GM23248 (cell line): ENCODE data around the gene EIF1AD. TPM values are rescaled to one million over a fixed set of nuclear protein-coding genes. Genes with fewer than 3 reads are reported as not detected.

Experiments used
- DNase-seq: peaks from one replicate; pipeline ENCODE4 v3.0.0-alpha.2; 2015
- H2AFZ ChIP-seq: fragments of 200-600 bp; sonication (generic); 2 replicates; pipeline ENCODE4 v1.6.1; 2016; ENCODE audit warnings: antibody characterized with exemption
- H3F3A ChIP-seq: fragments of 200-600 bp; sonication (generic); 2 replicates; pipeline ENCODE4 v1.6.1; 2016; ENCODE audit warnings: mild to moderate bottlenecking, antibody characterized with exemption, mixed run types; ENCODE audit not compliant: insufficient read depth
- H3K27ac ChIP-seq: fragments of 200-600 bp; sonication (generic); 2 replicates; pipeline ENCODE4 v1.5.1; 2016; ENCODE audit warnings: mild to moderate bottlenecking
- H3K27me3 ChIP-seq: fragments of 200-600 bp; sonication (generic); replicated peaks from 2 replicates; pipeline ENCODE4 v1.6.1; 2016; ENCODE audit warnings: mild to moderate bottlenecking; ENCODE audit not compliant: insufficient read depth
- H3K36me3 ChIP-seq: fragments of 200-600 bp; sonication (generic); 2 replicates; pipeline ENCODE4 v1.6.1; 2016; ENCODE audit warnings: low read depth, mild to moderate bottlenecking
- H3K4me1 ChIP-seq: fragments of 200-600 bp; sonication (generic); 2 replicates; pipeline ENCODE4 v1.6.1; 2016; ENCODE audit warnings: mild to moderate bottlenecking; ENCODE audit not compliant: insufficient read depth
- H3K4me2 ChIP-seq: fragments of 200-600 bp; sonication (generic); one replicate; pipeline ENCODE4 v1.6.1; 2016; ENCODE audit warnings: mild to moderate bottlenecking; ENCODE audit not compliant: unreplicated experiment
- H3K4me3 ChIP-seq: fragments of 200-600 bp; sonication (generic); 2 replicates; pipeline ENCODE4 v1.5.1; 2016; ENCODE audit warnings: mild to moderate bottlenecking
- H3K79me2 ChIP-seq: fragments of 200-600 bp; sonication (generic); 2 replicates; pipeline ENCODE4 v1.6.1; 2016; ENCODE audit warnings: mild to moderate bottlenecking; ENCODE audit not compliant: insufficient read depth
- H3K9ac ChIP-seq: fragments of 200-600 bp; sonication (generic); 2 replicates; pipeline ENCODE4 v1.6.1; 2016; ENCODE audit warnings: mild to moderate bottlenecking
- H3K9me2 ChIP-seq: fragments of 200-600 bp; sonication (generic); 2 replicates; pipeline ENCODE4 v1.6.1; 2016; ENCODE audit warnings: mixed run types, mild to moderate bottlenecking, moderate library complexity; ENCODE audit not compliant: insufficient read depth
- H3K9me3 ChIP-seq: fragments of 200-600 bp; sonication (generic); one replicate; pipeline ENCODE4 v1.6.1; 2017; ENCODE audit warnings: low read depth
- H4K20me1 ChIP-seq: fragments of 200-600 bp; sonication (generic); 2 replicates; pipeline ENCODE4 v1.6.0; 2016; ENCODE audit not compliant: insufficient read depth
- EZH2 ChIP-seq: fragments of 200-600 bp; sonication (generic); IDR thresholded peaks from 2 replicates; pipeline ENCODE4 v1.6.1; 2018; ENCODE audit warnings: antibody characterized with exemption, mild to moderate bottlenecking; ENCODE audit not compliant: insufficient read depth, poor library complexity, severe bottlenecking
- EZH2phosphoT487 ChIP-seq: fragments of 200-600 bp; sonication (generic); IDR thresholded peaks from 2 replicates; pipeline ENCODE4 v1.6.1; 2018; ENCODE audit warnings: antibody characterized with exemption, moderate library complexity, mild to moderate bottlenecking, low read depth; ENCODE audit not compliant: insufficient read depth
- WGBS, 2 experiments: methylation state at CpG; one replicate each; pipeline ENCODE4 v1.1.6; 2015 to 2017; ENCODE audit warnings: low lambda C conversion rate in 2 of 2, low coverage in 1 of 2; ENCODE audit errors: missing lambda C conversion rate in 2 of 2; 5-methylcytosine and 5-hydroxymethylcytosine counted together
- in situ Hi-C: fragments of 300-500 bp; cut with MboI; formaldehyde crosslinking; loops from 2 replicates; pipeline ENCODE4 v1.15.0; 2020
- polyA plus RNA-seq: library from polyadenylated mRNA; unstranded; fragments of >200 nt; fragmentation: Nextera tagmentation; extraction: Ambion mirVana; gene quantifications from 2 replicates; pipeline ENCODE4 v1.2.1, GENCODE V29; 2016
- total RNA-seq: library from RNA; depleted of rRNA; stranded (reverse); fragments of >200 nt; shearing (Covaris generic); gene quantifications from 2 replicates; pipeline ENCODE4 v1.2.3, GENCODE V29; 2014

The EIF1AD gene
- total and polyA plus RNA-seq, 2 experiments from 2014 or later: 21.6 to 22.8 TPM

- no peak for DNase-seq
- Histone ChIP-seq H3K4me1 (peaks cover 27% of the 10 kb centered on the region), H3K4me3 (no peak overlapping the region), H2AFZ (no peak overlapping the region), H3K79me2 (no peaks in the 10 kb centered on the region), H3K27me3 (no peaks in the 10 kb centered on the region), H3K36me3 (no peaks in the 10 kb centered on the region), H3K4me2 (no peak overlapping the region), H3F3A (no peaks in the 10 kb centered on the region), H3K27ac (no peak overlapping the region), H3K9me3 (no peaks in the 10 kb centered on the region), H4K20me1 (no peaks in the 10 kb centered on the region), H3K9ac (no peak overlapping the region), H3K9me2 (no peaks in the 10 kb centered on the region)
- in situ Hi-C loops: no loop called here
- no peak for TF ChIP-seq EZH2phosphoT487
- WGBS, 2 experiments: 68 to 74% methylated on average over 6 to 7 of the region's 7 CpGs
Observed at GRCh38 chr11:66013762-66014100, 11.8 kb upstream of the EIF1AD start.

GRCh38 chr11:66012946-66013761 lies 11.2 kb upstream of the EIF1AD start:
- H3K9me2 ChIP-seq: no peaks in the 10 kb centered on the region
- H3K4me3 ChIP-seq: no peak overlapping the region
- no peaks in the 10 kb centered on the region for H3K36me3 ChIP-seq
- peaks cover 27% of the 10 kb centered on the region for H3K4me1 ChIP-seq
- H3K9ac ChIP-seq: no peak overlapping the region
- no peaks in the 10 kb centered on the region for H3K79me2 ChIP-seq
- H3K27me3 ChIP-seq: no peaks in the 10 kb centered on the region
- H3K9me3 ChIP-seq: no peaks in the 10 kb centered on the region
- in situ Hi-C loops: no loop called here
- H2AFZ ChIP-seq: no peak overlapping the region
- H3F3A ChIP-seq: no peaks in the 10 kb centered on the region
- 54 to 56% methylated on average over 12 of the region's 12 CpGs for WGBS, 2 experiments
- DNase-seq: no peak
- H3K27ac ChIP-seq: no peak overlapping the region
- TF ChIP-seq EZH2 (no peak), EZH2phosphoT487 (no peak)
- H4K20me1 ChIP-seq: no peaks in the 10 kb centered on the region
- no peak overlapping the region for H3K4me2 ChIP-seq

- Histone ChIP-seq H3K9me3 (no peaks in the 10 kb centered on the region), H3F3A (no peaks in the 10 kb centered on the region), H2AFZ (no peak overlapping the region), H3K4me3 (no peak overlapping the region), H3K27me3 (no peaks in the 10 kb centered on the region), H3K36me3 (no peaks in the 10 kb centered on the region), H3K9ac (no peak overlapping the region), H3K4me1 (peaks cover 27% of the 10 kb centered on the region), H3K4me2 (no peak overlapping the region), H3K27ac (no peak overlapping the region), H4K20me1 (no peaks in the 10 kb centered on the region), H3K79me2 (no peaks in the 10 kb centered on the region), H3K9me2 (no peaks in the 10 kb centered on the region)
- TF ChIP-seq EZH2phosphoT487 (no peak), EZH2 (no peak)
- 53 to 68% methylated on average over 9 to 12 of the region's 12 CpGs for WGBS, 2 experiments
- in situ Hi-C loops: no loop called here
- no peak for DNase-seq
Observed at GRCh38 chr11:66012371-66012945, 10.5 kb upstream of the EIF1AD start.

GRCh38 chr11:66011785-66012303 lies 9.9 kb upstream of the EIF1AD start, which contains the start of gene CST6:
Gene CST6 (plus strand): TSS chr11:66012008. CDS start chr11:66012045, 37 bp downstream.
- WGBS, 2 experiments: 16 to 25% methylated on average over 24 to 39 of the region's 61 CpGs
- no peak for DNase-seq
- Histone ChIP-seq H3K4me1 (peaks cover 27% of the 10 kb centered on the region), H3K9ac (no peak within 1 kb of the TSS), H3K4me2 (no peak within 1 kb of the TSS), H3K4me3 (no peak within 1 kb of the TSS; the same call in 1 of the 2 replicates), H3K79me2 (no peaks in the 10 kb centered on the region), H2AFZ (peak within 1 kb of the TSS; percentile 58), H3K9me2 (no peaks in the 10 kb centered on the region), H4K20me1 (no peaks in the 10 kb centered on the region), H3F3A (no peaks in the 10 kb centered on the region), H3K36me3 (no peaks in the 10 kb centered on the region), H3K9me3 (no peaks in the 10 kb centered on the region), H3K27ac (no peak within 1 kb of the TSS), H3K27me3 (no peaks in the 10 kb centered on the region)
- in situ Hi-C loops: no loop called here
- TF ChIP-seq EZH2phosphoT487: no peak
- no peak for TF ChIP-seq EZH2
